ENCODE measurements around the gene MAPKAPK5. TPM values are rescaled to one million over a fixed set of nuclear protein-coding genes. Genes with fewer than 3 reads are reported as not detected.
"Not testable (repeated sequence)": the region's sequence is repeated elsewhere in the genome, so short reads cannot be mapped to it uniquely, and the experiment has no call there.

The MAPKAPK5 gene
- total RNA-seq, 1 donor from 2014 or later = 6.4 TPM

DNA sequence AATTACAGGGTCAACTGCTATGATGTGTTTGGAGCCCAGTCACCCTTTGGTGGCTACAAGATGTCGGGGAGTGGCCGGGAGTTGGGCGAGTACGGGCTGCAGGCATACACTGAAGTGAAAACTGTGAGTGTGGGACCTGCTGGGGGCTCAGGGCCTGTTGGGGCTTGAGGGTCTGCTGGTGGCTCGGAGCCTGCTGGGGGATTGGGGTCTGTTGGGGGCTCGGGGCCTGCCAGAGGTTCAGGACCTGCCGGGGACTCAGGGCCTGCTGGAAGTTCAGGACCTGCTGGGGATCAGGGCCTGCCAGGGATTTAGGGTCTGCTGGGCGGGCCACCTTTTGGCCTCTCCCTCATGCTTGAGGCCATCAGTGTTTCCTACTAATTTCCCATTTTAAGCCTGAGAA lies 38.2 kb upstream of the MAPKAPK5 start:
- Histone ChIP-seq H3K9me3 (no peaks in the 10 kb centered on the region), H3K27ac (no peak overlapping the region), H3K4me3 (no peak overlapping the region), H3K4me1 (no peaks in the 10 kb centered on the region), H3K27me3 (no peaks in the 10 kb centered on the region), H3K36me3 (peaks cover 88 to 90% of the 10 kb centered on the region in 2 donors)
- no peak for TF ChIP-seq CTCF (IDR thresholded peaks at IDR 0.05)
- DNase-seq (ENCODE audit: low spot score in 2 of 2) = no peak
- intact Hi-C loops (cut with DNase I) = no loop called here

DNA sequence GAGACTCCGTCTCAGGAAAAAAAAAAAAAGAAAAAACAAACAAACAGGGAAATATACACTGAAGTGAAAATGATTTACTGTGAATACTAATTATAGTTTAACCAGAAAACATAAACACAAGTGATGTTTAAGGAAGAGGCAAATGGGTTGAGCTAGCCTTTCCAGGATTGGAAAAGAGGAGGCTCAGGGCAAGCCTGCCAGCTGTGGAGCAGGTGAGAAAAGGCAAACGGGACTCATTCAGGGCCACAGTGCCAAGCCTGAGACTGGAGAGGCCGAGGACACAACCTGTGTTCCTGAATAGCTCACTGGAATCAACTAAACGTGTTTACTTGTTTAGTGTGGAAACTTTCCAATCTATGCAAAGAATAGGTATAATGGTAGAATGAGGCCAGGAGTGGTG lies 35.7 kb upstream of the MAPKAPK5 start:
- no peak overlapping the region for H3K27ac ChIP-seq
- no peaks in the 10 kb centered on the region for H3K27me3 ChIP-seq
- no peaks in the 10 kb centered on the region for H3K4me1 ChIP-seq
- intact Hi-C loops (cut with DNase I) = no loop called here
- H3K36me3 ChIP-seq = peaks cover 85 to 88% of the 10 kb centered on the region in 2 donors
- no peak for DNase-seq (ENCODE audit: low spot score in 2 of 2)
- no peak for TF ChIP-seq CTCF (IDR thresholded peaks at IDR 0.05)
- H3K4me3 ChIP-seq = no peak overlapping the region
- no peaks in the 10 kb centered on the region for H3K9me3 ChIP-seq

- Histone ChIP-seq H3K27me3 (no peaks in the 10 kb centered on the region), H3K9me3 (no peaks in the 10 kb centered on the region), H3K4me1 (no peaks in the 10 kb centered on the region), H3K4me3 (no peak overlapping the region), H3K36me3 (peaks cover 76 to 82% of the 10 kb centered on the region in 2 donors), H3K27ac (no peak overlapping the region)
- intact Hi-C loops (cut with DNase I) = no loop called here
- no peak for DNase-seq (ENCODE audit: low spot score in 2 of 2)
- no peak for TF ChIP-seq CTCF (IDR thresholded peaks at IDR 0.05)
Observed at GRCh38 chr12:111807232-111807631, 34.8 kb upstream of the MAPKAPK5 start.

- H3K27ac ChIP-seq = no peak overlapping the region
- peak; percentile 78 to 88 (median 85) for TF ChIP-seq CTCF (IDR thresholded peaks at IDR 0.05)
- no peaks in the 10 kb centered on the region for H3K4me1 ChIP-seq
- H3K4me3 ChIP-seq = no peak overlapping the region
- peaks cover 27 to 33% of the 10 kb centered on the region in 2 donors for H3K36me3 ChIP-seq
- peak; percentile 19 to 89 for DNase-seq (ENCODE audit: low spot score in 2 of 2)
- no peaks in the 10 kb centered on the region for H3K9me3 ChIP-seq
- H3K27me3 ChIP-seq = no peaks in the 10 kb centered on the region
- intact Hi-C loops (cut with DNase I) = loop anchor here (1.0 kb wide), 1 partner anchor 60 kb away; no protein-coding TSS in a partner anchor
Observed at GRCh38 chr12:111812881-111813741, 28.9 kb upstream of the MAPKAPK5 start.

GRCh38 chr12:111816065-111816615 lies 25.9 kb upstream of the MAPKAPK5 start:
- H3K4me1 ChIP-seq = no peaks in the 10 kb centered on the region
- H3K27ac ChIP-seq = no peak overlapping the region
- H3K4me3 ChIP-seq = no peak overlapping the region
- H3K9me3 ChIP-seq = no peaks in the 10 kb centered on the region
- intact Hi-C loops (cut with DNase I) = no loop called here
- peak in 1 of 2 donors; percentile 38 for DNase-seq (ENCODE audit: low spot score in 2 of 2)
- no peak for TF ChIP-seq CTCF (IDR thresholded peaks at IDR 0.05)
- peaks cover 2 to 4% of the 10 kb centered on the region in 2 donors for H3K36me3 ChIP-seq
- no peaks in the 10 kb centered on the region for H3K27me3 ChIP-seq

GRCh38 chr12:111816898-111817297 lies 25.1 kb upstream of the MAPKAPK5 start:
- DNase-seq (ENCODE audit: low spot score in 2 of 2); H3K36me3 ChIP-seq; H3K4me3 ChIP-seq; H3K27ac ChIP-seq; H3K4me1 ChIP-seq; H3K27me3 ChIP-seq; H3K9me3 ChIP-seq; intact Hi-C loops (cut with DNase I): not testable (repeated sequence)

Measured in ascending aorta (tissue), 2 donors.